Measurements from ENCODE around the gene SHISA9. TPM values are rescaled to one million over a fixed set of nuclear protein-coding genes. Genes with fewer than 3 reads are reported as not detected.

Gene SHISA9
- total and polyA plus RNA-seq, 2 of the 4 experiments (the other 2 are of a cell fraction) = under 0.01 TPM; not detected in 1

DNA sequence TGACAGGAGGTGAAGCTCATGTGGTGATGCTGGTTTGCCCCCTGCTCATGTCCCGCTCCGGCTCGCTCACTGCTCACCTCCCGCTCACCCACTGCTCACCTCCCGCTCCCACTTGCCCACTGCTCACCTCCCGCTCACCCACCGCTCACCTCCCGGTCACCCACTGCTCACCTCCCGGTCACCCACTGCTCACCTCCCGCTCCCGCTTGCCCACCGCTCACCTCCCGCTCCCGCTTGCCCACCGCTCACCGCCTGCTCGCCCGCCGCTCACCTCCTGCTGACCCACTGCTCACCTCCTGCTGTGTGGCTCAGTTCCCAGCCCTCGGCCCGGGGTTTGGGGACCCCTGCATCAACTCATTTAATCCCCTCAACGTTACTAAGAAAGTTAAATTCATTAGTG is 39.1 kb upstream of the SHISA9 start:
- no peak for TF ChIP-seq RCOR1 (IDR thresholded peaks at IDR 0.05; ENCODE audit: insufficient replicate concordance, low read length)
- TF ChIP-seq RFX5 (IDR thresholded peaks at IDR 0.05; ENCODE audit: low read depth, low read length) = no peak
- no peak for TF ChIP-seq SMC3 (IDR thresholded peaks at IDR 0.05; ENCODE audit: low read depth, low read length)
- no peak for TF ChIP-seq FOS (IDR thresholded peaks at IDR 0.05; ENCODE audit: low read depth, low read length)
- TF ChIP-seq USF2 (IDR thresholded peaks at IDR 0.05; ENCODE audit: low read depth, low read length) = no peak
- TF ChIP-seq CTCF (conservative IDR thresholded peaks at IDR 0.05; ENCODE audit: low read depth, low read length) = no peak
- no peak for TF ChIP-seq POLR2A (IDR thresholded peaks at IDR 0.05; ENCODE audit: low read depth, low read length)
- TF ChIP-seq CEBPB (IDR thresholded peaks at IDR 0.05; ENCODE audit: low read depth, low read length) = no peak
- TF ChIP-seq MAFK (IDR thresholded peaks at IDR 0.05; ENCODE audit: low read depth, low read length) = no peak
- TF ChIP-seq, protein P1, sequence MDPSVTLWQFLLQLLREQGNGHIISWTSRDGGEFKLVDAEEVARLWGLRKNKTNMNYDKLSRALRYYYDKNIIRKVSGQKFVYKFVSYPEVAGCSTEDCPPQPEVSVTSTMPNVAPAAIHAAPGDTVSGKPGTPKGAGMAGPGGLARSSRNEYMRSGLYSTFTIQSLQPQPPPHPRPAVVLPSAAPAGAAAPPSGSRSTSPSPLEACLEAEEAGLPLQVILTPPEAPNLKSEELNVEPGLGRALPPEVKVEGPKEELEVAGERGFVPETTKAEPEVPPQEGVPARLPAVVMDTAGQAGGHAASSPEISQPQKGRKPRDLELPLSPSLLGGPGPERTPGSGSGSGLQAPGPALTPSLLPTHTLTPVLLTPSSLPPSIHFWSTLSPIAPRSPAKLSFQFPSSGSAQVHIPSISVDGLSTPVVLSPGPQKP (IDR thresholded peaks at IDR 0.05; ENCODE audit: borderline replicate concordance, low read depth, low read length) = no peak
- TF ChIP-seq RAD21 (IDR thresholded peaks at IDR 0.05; ENCODE audit: low read length) = no peak
- TF ChIP-seq NFE2L2 (IDR thresholded peaks at IDR 0.05; ENCODE audit: low read depth, low read length) = no peak
- no peak for TF ChIP-seq MXI1 (IDR thresholded peaks at IDR 0.05; ENCODE audit: borderline replicate concordance, low read depth, low read length)
- no peak for TF ChIP-seq CHD1 (IDR thresholded peaks at IDR 0.05; ENCODE audit: low read depth, low read length)
- no peak for TF ChIP-seq BHLHE40 (IDR thresholded peaks at IDR 0.05; ENCODE audit: low read depth, low read length)
- TF ChIP-seq MAZ (IDR thresholded peaks at IDR 0.05; ENCODE audit: borderline replicate concordance, low read depth, low read length) = no peak
- Histone ChIP-seq H3K9me1 (ENCODE audit: insufficient read depth, low read length) (no peaks in the 10 kb centered on the region), H3K36me3 (ENCODE audit: control insufficient read depth, insufficient read depth, low read length) (no peaks in the 10 kb centered on the region), H4K20me1 (ENCODE audit: insufficient read depth, low read length) (no peaks in the 10 kb centered on the region), H2BK5ac (ENCODE audit: low read depth, low read length, poor library complexity, severe bottlenecking) (no peak overlapping the region), H3K79me1 (ENCODE audit: low read depth in 1 of 2, low read length in 2 of 2) (no peaks in the 10 kb centered on the region), H3K9ac (ENCODE audit: low read depth, low read length) (no peak overlapping the region), H2BK20ac (ENCODE audit: low read depth, low read length) (no peak overlapping the region), H3K4me1 (ENCODE audit: control insufficient read depth, insufficient read depth, low read length) (no peaks in the 10 kb centered on the region), H2AK9ac (replicated peaks; ENCODE audit: low read depth, low read length, poor library complexity) (no peak overlapping the region), H2BK15ac (ENCODE audit: low read depth, low read length) (no peak overlapping the region), H2AK5ac (ENCODE audit: low read depth, low read length) (no peak overlapping the region), H2BK120ac (ENCODE audit: low read depth, low read length) (no peak overlapping the region), H3K18ac (ENCODE audit: low read depth, low read length) (no peak overlapping the region), H3K14ac (replicated peaks; ENCODE audit: low read depth, low read length) (no peak overlapping the region), H4K91ac (ENCODE audit: insufficient read depth, low read depth, low read length) (no peak overlapping the region), H3K9me3 (ENCODE audit: control insufficient read depth, insufficient read depth, low read length) (peaks cover 9% of the 10 kb centered on the region), H3K4me2 (ENCODE audit: low read depth, low read length) (no peak overlapping the region), H4K8ac (ENCODE audit: low read depth in 2 of 2, low read length in 2 of 2) (no peak overlapping the region), H3K27ac (ENCODE audit: insufficient read depth, low read length) (no peak overlapping the region), H4K5ac (ENCODE audit: low read depth, low read length) (no peak overlapping the region), H3K4me3 (ENCODE audit: insufficient read depth, low read depth, low read length) (no peak overlapping the region), H3K27me3 (ENCODE audit: control insufficient read depth, insufficient read depth, low read length) (no peaks in the 10 kb centered on the region), H2AFZ (replicated peaks; ENCODE audit: low read length, poor library complexity) (no peak overlapping the region), H3K4ac (ENCODE audit: low read depth, low read length) (no peak overlapping the region), H3K23ac (ENCODE audit: low read depth, low read length) (no peak overlapping the region), H3K56ac (ENCODE audit: extremely low read depth, insufficient read depth, low read length) (no peak overlapping the region)
- ChIA-PET CTCF (no interaction called here), POLR2A (ENCODE audit: unreplicated experiment) (no interaction called here)
- WGBS, 2 experiments (ENCODE audit: extremely low coverage in 2 of 2, insufficient read length in 1 of 2) = 83% methylated on average over 4 of the region's 22 CpGs; no CpG with 5 or more reads in 1 of the 2 experiments
- dilution Hi-C loops (cut with HindIII; ENCODE audit: low sequenced_read_pairs, unreplicated experiment) = no loop called here
- in situ Hi-C loops (cut with MboI; ENCODE audit: low sequenced_read_pairs) = no loop called here
- intact Hi-C loops (cut with micrococcal nuclease) = no loop called here
- DNase-seq (no peak), ATAC-seq (ENCODE audit: low read depth) (no peak)
- BruUV-seq (replicated peaks) = no TSS peak
